Lung (tissue), 12 donors: ENCODE results near the gene SFRP2. TPM values are rescaled to one million over a fixed set of nuclear protein-coding genes. Genes with fewer than 3 reads are reported as not detected.

ENCODE experiments used
- ATAC-seq: fragments of 200-7000 bp; cut with Tn5 transposase; one replicate; pipeline ENCODE4 v1.9.1; 2020; ENCODE audit warnings: moderate number of reproducible peaks; ENCODE audit not compliant: insufficient read depth, low FRiP score
- DNase-seq, 3 donors: peaks; one replicate each; pipeline ENCODE4 v3.0.0-alpha.2; 2013 to 2017
- H3K27ac ChIP-seq, 2 donors: one replicate each; pipeline ENCODE4 v1.5.1; 2013; ENCODE audit warnings: mild to moderate bottlenecking in 2 of 2, moderate library complexity in 2 of 2, control low read depth in 1 of 2, inconsistent platforms in 1 of 2, low read depth in 1 of 2, low read length in 1 of 2
- H3K27me3 ChIP-seq, 3 donors: one replicate each; pipeline ENCODE4 v1.5.1; 2013; ENCODE audit warnings: low read length in 2 of 3; ENCODE audit not compliant: control insufficient read depth in 3 of 3, insufficient read depth in 3 of 3
- H3K36me3 ChIP-seq, 4 donors: one replicate each; pipeline ENCODE4 v1.5.1; 2013; ENCODE audit warnings: low read length in 4 of 4, mild to moderate bottlenecking in 1 of 4, moderate library complexity in 1 of 4; ENCODE audit not compliant: control insufficient read depth in 4 of 4, insufficient read depth in 4 of 4
- H3K4me1 ChIP-seq, 5 donors: one replicate each; pipeline ENCODE4 v1.5.1; 2013; ENCODE audit warnings: low read length in 5 of 5, mild to moderate bottlenecking in 2 of 5, moderate library complexity in 1 of 5; ENCODE audit not compliant: control insufficient read depth in 5 of 5, insufficient read depth in 5 of 5
- H3K4me3 ChIP-seq: one replicate; pipeline ENCODE4 v1.5.1; 2013; ENCODE audit warnings: mild to moderate bottlenecking, control low read depth, moderate library complexity
- H3K9ac ChIP-seq, 2 donors: one replicate each; pipeline ENCODE4 v1.5.1; 2013; ENCODE audit warnings: low read length in 2 of 2, control low read depth in 1 of 2; ENCODE audit not compliant: insufficient read depth in 1 of 2
- H3K9me3 ChIP-seq, 4 donors: one replicate each; pipeline ENCODE4 v1.5.1; 2013; ENCODE audit warnings: low read length in 3 of 4, mild to moderate bottlenecking in 1 of 4, moderate library complexity in 1 of 4; ENCODE audit not compliant: control insufficient read depth in 4 of 4, insufficient read depth in 3 of 4
- CTCF ChIP-seq: IDR thresholded peaks from 2 replicates; pipeline ENCODE4 v1.5.1; 2012; ENCODE audit warnings: mild to moderate bottlenecking; ENCODE audit errors: control extremely low read depth, extremely low read depth
- WGBS, 2 donors: extraction: QIAGEN DNeasy Blood & Tissue Kit; methylation state at CpG; one replicate each; pipeline ENCODE4 v1.1.7; 2013; 5-methylcytosine and 5-hydroxymethylcytosine counted together
- polyA plus RNA-seq, 2 donors: library from polyadenylated mRNA; stranded (reverse); fragments of 200-250 nt; gene quantifications; one replicate each; pipeline ENCODE4 v1.2.1, GENCODE V29; 2013
- total RNA-seq, 2 donors: library from RNA; depleted of rRNA in 1 of 2; stranded (reverse); fragments of >200 nt in 1 of 2; gene quantifications; one replicate each; pipeline ENCODE4 v1.2.1, GENCODE V29; 2014 to 2021
- donor health status: control.
- donor health status: control.
- donor health status: Bipolar disorder and iron deficiency.
- donor health status: healthy.
- donor health status: DM: yes; HTN: yes; CAD: no.

The SFRP2 gene
- total and polyA plus RNA-seq, 4 donors: 0.68 to 17.4 (median 6.5) TPM

- H3K9ac ChIP-seq: no peak overlapping the region
- H3K4me3 ChIP-seq: no peak overlapping the region
- 69 to 86% methylated on average over 5 of the region's 5 CpGs for WGBS, 2 donors
- no peaks in the 10 kb centered on the region for H3K36me3 ChIP-seq
- H3K4me1 ChIP-seq: peaks cover 0 to 24% (median 6%) of the 10 kb centered on the region in 5 donors
- no peak overlapping the region for H3K27ac ChIP-seq
- H3K27me3 ChIP-seq: no peaks in the 10 kb centered on the region
- TF ChIP-seq CTCF: no peak
- DNase-seq (peak; percentile 50 to 89 (median 87)), ATAC-seq (no peak)
- H3K9me3 ChIP-seq: peaks cover 0 to 1% (median 0%) of the 10 kb centered on the region in 4 donors
Measured at GRCh38 chr4:153764601-153765368, 24.1 kb downstream of the SFRP2 start.

- 91 to 97% methylated on average over 1 of the region's 1 CpG for WGBS, 2 donors
- H3K27ac ChIP-seq: no peak overlapping the region
- no peaks in the 10 kb centered on the region for H3K27me3 ChIP-seq
- DNase-seq (no peak), ATAC-seq (no peak)
- no peaks in the 10 kb centered on the region for H3K36me3 ChIP-seq
- no peak for TF ChIP-seq CTCF
- H3K9ac ChIP-seq: no peak overlapping the region
- H3K4me1 ChIP-seq: peaks cover 0 to 24% (median 7%) of the 10 kb centered on the region in 5 donors
- no peak overlapping the region for H3K4me3 ChIP-seq
- H3K9me3 ChIP-seq: peaks cover 0 to 1% (median 0%) of the 10 kb centered on the region in 4 donors
Measured at GRCh38 chr4:153763404-153763803, 25.5 kb downstream of the SFRP2 start.

GRCh38 chr4:153759407-153760316 is 29.2 kb downstream of the SFRP2 start, which contains the start of gene RNF175:
RNF175 (minus strand) TSS chr4:153760024; CDS start chr4:153759862, 162 bp downstream.
- H3K27ac ChIP-seq: no peak within 1 kb of the TSS
- peaks cover 0 to 16% (median 7%) of the 10 kb centered on the region in 5 donors for H3K4me1 ChIP-seq
- H3K9ac ChIP-seq: peak within 1 kb of the TSS in 1 of 2 donors; percentile 36
- H3K36me3 ChIP-seq: no peaks in the 10 kb centered on the region
- no peak for TF ChIP-seq CTCF
- DNase-seq (peak; percentile 48 to 64 (median 62)), ATAC-seq (no peak)
- peaks cover 0 to 6% (median under 1%) of the 10 kb centered on the region in 4 donors for H3K9me3 ChIP-seq
- H3K27me3 ChIP-seq: no peaks in the 10 kb centered on the region
- peak within 1 kb of the TSS; percentile 40 for H3K4me3 ChIP-seq
- 8 to 9% methylated on average over 58 to 76 of the region's 76 CpGs for WGBS, 2 donors
